Measurements from ENCODE around the gene RAP1GDS1. TPM values are rescaled to one million over a fixed set of nuclear protein-coding genes. Genes with fewer than 3 reads are reported as not detected.

Gene RAP1GDS1
- total and polyA plus RNA-seq, 2 of the 4 experiments (the other 2 are of a cell fraction) = 29.0 to 85.1 TPM

DNA sequence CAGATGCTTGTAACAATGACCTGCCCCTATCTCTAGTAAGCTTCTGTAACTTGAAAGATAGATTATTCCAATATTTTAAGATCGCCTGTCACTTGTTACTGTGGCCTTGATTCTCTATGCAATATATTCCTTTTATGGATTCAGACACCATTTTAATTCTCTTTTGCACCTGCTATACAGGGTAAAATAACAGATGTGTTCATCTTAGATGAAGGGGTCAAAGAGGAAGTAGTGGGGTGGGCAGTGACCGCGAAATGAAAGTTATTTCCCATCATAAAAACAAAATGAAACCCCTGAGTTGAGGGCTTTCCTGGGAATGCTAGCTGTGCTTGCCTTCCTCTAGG lies 221.3 kb downstream of the RAP1GDS1 start:
- CTCF ChIA-PET = interaction anchor here (0.6 to 1.9 kb wide), 3 partner anchors 15 to 446 kb away, joined by 3 to 5 read pairs (median 3); no protein-coding TSS in a partner anchor
- H4K8ac ChIP-seq (ENCODE audit: low read depth in 2 of 2, low read length in 2 of 2) = peak overlapping the region in 1 of 2 experiments; percentile 68; a peak in 1 of 4 replicates
- H3K4me1 ChIP-seq (ENCODE audit: control insufficient read depth, insufficient read depth, low read length) = peaks cover 13% of the 10 kb centered on the region
- in situ Hi-C loops (cut with MboI; ENCODE audit: low sequenced_read_pairs) (no loop called here), dilution Hi-C loops (cut with HindIII; ENCODE audit: low sequenced_read_pairs, unreplicated experiment) (no loop called here), intact Hi-C loops (cut with micrococcal nuclease) (no loop called here)
- no peak overlapping the region for H2AFZ ChIP-seq (replicated peaks; ENCODE audit: low read length, poor library complexity)
- peak overlapping the region; percentile 53; the same call in 1 of the 2 replicates for H4K5ac ChIP-seq (ENCODE audit: low read depth, low read length)
- no peak overlapping the region for H3K9ac ChIP-seq (ENCODE audit: low read depth, low read length)
- H3K14ac ChIP-seq (replicated peaks; ENCODE audit: low read depth, low read length) = 0 out of 2 replicates have a peak overlapping the region, but pooled peaks have one; percentile 42
- 0 out of 2 replicates have a peak overlapping the region, but pooled peaks have one; percentile 81 for H2BK20ac ChIP-seq (ENCODE audit: low read depth, low read length)
- no peak overlapping the region for H3K56ac ChIP-seq (ENCODE audit: extremely low read depth, insufficient read depth, low read length)
- H2AK9ac ChIP-seq (replicated peaks; ENCODE audit: low read depth, low read length, poor library complexity) = peak overlapping the region; percentile 68
- H2BK5ac ChIP-seq (ENCODE audit: low read depth, low read length, poor library complexity, severe bottlenecking) = peak overlapping the region; percentile 28
- H3K4ac ChIP-seq (ENCODE audit: low read depth, low read length) = peak overlapping the region; percentile 84
- H4K20me1 ChIP-seq (ENCODE audit: insufficient read depth, low read length) = no peaks in the 10 kb centered on the region
- H2BK120ac ChIP-seq (ENCODE audit: low read depth, low read length) = peak overlapping the region; percentile 74
- peak overlapping the region; percentile 73; the same call in 1 of the 2 replicates for H2AK5ac ChIP-seq (ENCODE audit: low read depth, low read length)
- TF ChIP-seq FOS (IDR thresholded peaks at IDR 0.05; ENCODE audit: low read depth, low read length) (no peak), MAZ (IDR thresholded peaks at IDR 0.05; ENCODE audit: borderline replicate concordance, low read depth, low read length) (no peak), RFX5 (IDR thresholded peaks at IDR 0.05; ENCODE audit: low read depth, low read length) (no peak), MXI1 (IDR thresholded peaks at IDR 0.05; ENCODE audit: borderline replicate concordance, low read depth, low read length) (no peak), BHLHE40 (IDR thresholded peaks at IDR 0.05; ENCODE audit: low read depth, low read length) (no peak), SMC3 (IDR thresholded peaks at IDR 0.05; ENCODE audit: low read depth, low read length) (no peak), RAD21 (IDR thresholded peaks at IDR 0.05; ENCODE audit: low read length) (no peak), MAFK (IDR thresholded peaks at IDR 0.05; ENCODE audit: low read depth, low read length) (no peak)
- TF ChIP-seq, protein P1, sequence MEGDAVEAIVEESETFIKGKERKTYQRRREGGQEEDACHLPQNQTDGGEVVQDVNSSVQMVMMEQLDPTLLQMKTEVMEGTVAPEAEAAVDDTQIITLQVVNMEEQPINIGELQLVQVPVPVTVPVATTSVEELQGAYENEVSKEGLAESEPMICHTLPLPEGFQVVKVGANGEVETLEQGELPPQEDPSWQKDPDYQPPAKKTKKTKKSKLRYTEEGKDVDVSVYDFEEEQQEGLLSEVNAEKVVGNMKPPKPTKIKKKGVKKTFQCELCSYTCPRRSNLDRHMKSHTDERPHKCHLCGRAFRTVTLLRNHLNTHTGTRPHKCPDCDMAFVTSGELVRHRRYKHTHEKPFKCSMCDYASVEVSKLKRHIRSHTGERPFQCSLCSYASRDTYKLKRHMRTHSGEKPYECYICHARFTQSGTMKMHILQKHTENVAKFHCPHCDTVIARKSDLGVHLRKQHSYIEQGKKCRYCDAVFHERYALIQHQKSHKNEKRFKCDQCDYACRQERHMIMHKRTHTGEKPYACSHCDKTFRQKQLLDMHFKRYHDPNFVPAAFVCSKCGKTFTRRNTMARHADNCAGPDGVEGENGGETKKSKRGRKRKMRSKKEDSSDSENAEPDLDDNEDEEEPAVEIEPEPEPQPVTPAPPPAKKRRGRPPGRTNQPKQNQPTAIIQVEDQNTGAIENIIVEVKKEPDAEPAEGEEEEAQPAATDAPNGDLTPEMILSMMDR (conservative IDR thresholded peaks at IDR 0.05; ENCODE audit: low read depth, low read length) = no peak
- no peak overlapping the region; the same call in 1 of the 2 replicates for H3K18ac ChIP-seq (ENCODE audit: low read depth, low read length)
- DNase-seq (no peak), ATAC-seq (ENCODE audit: low read depth) (no peak)
- peaks cover 39 to 63% of the 10 kb centered on the region in 2 experiments for H3K79me1 ChIP-seq (ENCODE audit: low read depth in 1 of 2, low read length in 2 of 2)
- H3K4me3 ChIP-seq (ENCODE audit: insufficient read depth, low read depth, low read length) = no peak overlapping the region
- H3K36me3 ChIP-seq (ENCODE audit: control insufficient read depth, insufficient read depth, low read length) = peaks cover 13% of the 10 kb centered on the region
- H3K4me2 ChIP-seq (ENCODE audit: low read depth, low read length) = no peak overlapping the region
- no peak overlapping the region for H3K27ac ChIP-seq (ENCODE audit: insufficient read depth, low read length)
- no TSS peak for BruUV-seq (replicated peaks)
- POLR2A ChIA-PET (ENCODE audit: unreplicated experiment) = no interaction called here
- H3K27me3 ChIP-seq (ENCODE audit: control insufficient read depth, insufficient read depth, low read length) = no peaks in the 10 kb centered on the region
- no peak overlapping the region for H4K91ac ChIP-seq (ENCODE audit: insufficient read depth, low read depth, low read length)
- H3K9me3 ChIP-seq (ENCODE audit: control insufficient read depth, insufficient read depth, low read length) = no peaks in the 10 kb centered on the region
- 0 out of 3 replicates have a peak overlapping the region, but pooled peaks have one; percentile 72 for H2BK15ac ChIP-seq (ENCODE audit: low read depth, low read length)
- H3K9me1 ChIP-seq (ENCODE audit: insufficient read depth, low read length) = peaks cover 24% of the 10 kb centered on the region
- no CpG with 5 or more reads among the region's 3 CpGs for WGBS, 2 experiments (ENCODE audit: extremely low coverage in 2 of 2, insufficient read length in 1 of 2)
- 0 out of 2 replicates have a peak overlapping the region, but pooled peaks have one; percentile 17 for H3K23ac ChIP-seq (ENCODE audit: low read depth, low read length)

Data from IMR-90 (cell line).